ENCODE data around the gene IGSF3.
"Not testable (repeated sequence)": the region's sequence is repeated elsewhere in the genome, so short reads cannot be mapped to it uniquely, and the experiment has no call there.

DNA sequence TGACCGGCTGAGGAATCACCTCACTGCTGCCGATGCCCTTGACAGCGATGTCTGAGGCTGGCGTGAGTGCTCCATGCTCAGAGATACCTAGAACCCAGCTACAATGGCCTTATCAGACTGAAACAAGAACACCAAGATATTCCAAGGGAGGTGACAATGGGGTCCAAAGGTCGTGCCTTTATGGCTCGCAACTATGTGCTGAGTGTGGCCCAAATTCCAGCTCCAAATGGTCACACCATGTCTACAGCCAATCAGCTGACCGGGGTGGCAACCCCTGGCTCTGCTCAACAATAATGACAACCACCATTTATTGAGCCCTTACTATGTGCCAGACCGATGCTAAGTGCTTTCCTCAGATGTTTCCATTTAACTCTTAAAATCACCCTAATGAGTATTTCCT lies 20.3 kb downstream of the IGSF3 start:
- not testable (repeated sequence) for TF ChIP-seq EZH2 (IDR thresholded peaks at IDR 0.05; ENCODE audit: borderline replicate concordance, control insufficient read depth, low read depth, low read length); ZBED1 (IDR thresholded peaks at IDR 0.05; ENCODE audit: borderline replicate concordance); ZNF274 (IDR thresholded peaks at IDR 0.05; ENCODE audit: insufficient read depth, insufficient read length); RBBP5 (conservative IDR thresholded peaks at IDR 0.05); REST (IDR thresholded peaks at IDR 0.05; ENCODE audit: low read depth, low read length); JUND (IDR thresholded peaks at IDR 0.05; ENCODE audit: low read depth, low read length); POLR2A (IDR thresholded peaks at IDR 0.05; ENCODE audit: low read depth, low read length); POLR2AphosphoS5 (IDR thresholded peaks at IDR 0.05; ENCODE audit: low read length); CTCF (IDR thresholded peaks at IDR 0.05 in 2 of 3, conservative IDR thresholded peaks at IDR 0.05 in 1 of 3; ENCODE audit: control insufficient read depth in 2 of 3, extremely low read depth in 1 of 3, insufficient read depth in 1 of 3, low read depth in 3 of 3, low read length in 3 of 3); ATF3 (IDR thresholded peaks at IDR 0.05; ENCODE audit: borderline replicate concordance, extremely low read depth, low read depth, low read length)
- TF ChIP-seq, protein P1, sequence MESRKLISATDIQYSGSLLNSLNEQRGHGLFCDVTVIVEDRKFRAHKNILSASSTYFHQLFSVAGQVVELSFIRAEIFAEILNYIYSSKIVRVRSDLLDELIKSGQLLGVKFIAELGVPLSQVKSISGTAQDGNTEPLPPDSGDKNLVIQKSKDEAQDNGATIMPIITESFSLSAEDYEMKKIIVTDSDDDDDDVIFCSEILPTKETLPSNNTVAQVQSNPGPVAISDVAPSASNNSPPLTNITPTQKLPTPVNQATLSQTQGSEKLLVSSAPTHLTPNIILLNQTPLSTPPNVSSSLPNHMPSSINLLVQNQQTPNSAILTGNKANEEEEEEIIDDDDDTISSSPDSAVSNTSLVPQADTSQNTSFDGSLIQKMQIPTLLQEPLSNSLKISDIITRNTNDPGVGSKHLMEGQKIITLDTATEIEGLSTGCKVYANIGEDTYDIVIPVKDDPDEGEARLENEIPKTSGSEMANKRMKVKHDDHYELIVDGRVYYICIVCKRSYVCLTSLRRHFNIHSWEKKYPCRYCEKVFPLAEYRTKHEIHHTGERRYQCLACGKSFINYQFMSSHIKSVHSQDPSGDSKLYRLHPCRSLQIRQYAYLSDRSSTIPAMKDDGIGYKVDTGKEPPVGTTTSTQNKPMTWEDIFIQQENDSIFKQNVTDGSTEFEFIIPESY (IDR thresholded peaks at IDR 0.05): not testable (repeated sequence)
